Measurements from ENCODE around the gene CA6. TPM values are rescaled to one million over a fixed set of nuclear protein-coding genes. Genes with fewer than 3 reads are reported as not detected.
"Not testable (repeated sequence)": the region's sequence is repeated elsewhere in the genome, so short reads cannot be mapped to it uniquely, and the experiment has no call there.

The CA6 gene
- total RNA-seq, 1 donor from 2014 or later = not detected

DNA sequence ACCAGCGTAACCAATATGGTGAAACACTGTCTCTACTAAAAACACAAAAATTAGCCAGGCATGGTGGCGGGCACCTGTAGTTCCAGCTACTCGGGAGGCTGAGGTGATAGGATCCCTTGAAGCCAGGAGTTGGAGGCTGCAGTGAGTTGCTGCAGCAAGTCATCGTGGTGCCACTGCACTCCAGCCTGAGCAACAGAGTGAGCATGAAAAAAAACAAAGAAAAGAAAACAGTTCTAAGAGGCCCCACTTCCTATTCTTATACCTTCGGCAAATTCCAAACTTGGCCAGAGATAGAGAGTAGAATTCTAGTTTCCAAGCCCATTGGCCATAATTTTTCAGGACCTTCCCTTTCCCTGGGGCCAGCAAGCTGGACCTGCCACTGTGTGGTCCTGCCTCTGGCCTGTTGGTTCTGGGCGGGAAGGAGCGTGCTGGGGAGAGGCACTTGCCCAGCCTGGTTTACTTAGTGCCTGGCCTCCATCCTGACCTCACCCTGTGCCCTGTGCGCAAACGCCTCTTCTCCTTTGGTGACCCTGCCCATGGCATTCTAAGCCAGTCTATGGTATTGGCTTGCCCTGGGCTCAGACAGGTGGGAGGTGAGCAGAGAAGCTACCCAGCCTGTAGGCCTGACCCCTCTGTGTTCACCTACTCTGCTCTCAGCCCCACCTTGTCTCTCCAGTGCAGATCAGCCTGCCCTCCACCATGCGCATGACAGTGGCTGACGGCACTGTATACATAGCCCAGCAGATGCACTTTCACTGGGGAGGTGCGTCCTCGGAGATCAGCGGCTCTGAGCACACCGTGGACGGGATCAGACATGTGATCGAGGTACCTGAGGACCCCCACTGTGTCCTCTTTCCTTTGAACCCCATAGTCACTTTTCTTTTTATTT lies 11.0 kb downstream of the CA6 start:
- Mint-ChIP-seq H3K27me3 (no peaks in the 10 kb centered on the region), H3K27ac (no peak overlapping the region), H3K4me3 (ENCODE audit: low read depth) (no peak overlapping the region), H3K9me3 (ENCODE audit: low read depth) (peaks cover 5% of the 10 kb centered on the region), H3K36me3 (ENCODE audit: insufficient read depth) (no peaks in the 10 kb centered on the region), H3K4me1 (ENCODE audit: low read depth) (peaks cover 4% of the 10 kb centered on the region)
- DNase-seq (ENCODE audit: low spot score, unreplicated experiment) = no peak
- TF ChIP-seq, protein P1, sequence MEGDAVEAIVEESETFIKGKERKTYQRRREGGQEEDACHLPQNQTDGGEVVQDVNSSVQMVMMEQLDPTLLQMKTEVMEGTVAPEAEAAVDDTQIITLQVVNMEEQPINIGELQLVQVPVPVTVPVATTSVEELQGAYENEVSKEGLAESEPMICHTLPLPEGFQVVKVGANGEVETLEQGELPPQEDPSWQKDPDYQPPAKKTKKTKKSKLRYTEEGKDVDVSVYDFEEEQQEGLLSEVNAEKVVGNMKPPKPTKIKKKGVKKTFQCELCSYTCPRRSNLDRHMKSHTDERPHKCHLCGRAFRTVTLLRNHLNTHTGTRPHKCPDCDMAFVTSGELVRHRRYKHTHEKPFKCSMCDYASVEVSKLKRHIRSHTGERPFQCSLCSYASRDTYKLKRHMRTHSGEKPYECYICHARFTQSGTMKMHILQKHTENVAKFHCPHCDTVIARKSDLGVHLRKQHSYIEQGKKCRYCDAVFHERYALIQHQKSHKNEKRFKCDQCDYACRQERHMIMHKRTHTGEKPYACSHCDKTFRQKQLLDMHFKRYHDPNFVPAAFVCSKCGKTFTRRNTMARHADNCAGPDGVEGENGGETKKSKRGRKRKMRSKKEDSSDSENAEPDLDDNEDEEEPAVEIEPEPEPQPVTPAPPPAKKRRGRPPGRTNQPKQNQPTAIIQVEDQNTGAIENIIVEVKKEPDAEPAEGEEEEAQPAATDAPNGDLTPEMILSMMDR (IDR thresholded peaks at IDR 0.05; ENCODE audit: unreplicated experiment) = no peak

GRCh38 chr1:8962812-8963530 lies 17.3 kb downstream of the CA6 start:
- Mint-ChIP-seq H3K4me1 (ENCODE audit: low read depth) (peaks cover 12% of the 10 kb centered on the region), H3K36me3 (ENCODE audit: insufficient read depth) (no peaks in the 10 kb centered on the region), H3K9me3 (ENCODE audit: low read depth) (peaks cover 5% of the 10 kb centered on the region), H3K27ac (no peak overlapping the region), H3K4me3 (ENCODE audit: low read depth) (no peak overlapping the region), H3K27me3 (peaks cover 10% of the 10 kb centered on the region)
- TF ChIP-seq, protein P1 (IDR thresholded peaks at IDR 0.05; ENCODE audit: unreplicated experiment) = peak; percentile 50
- DNase-seq (ENCODE audit: low spot score, unreplicated experiment) = peak; percentile 18

- Mint-ChIP-seq H3K4me1 (ENCODE audit: low read depth) (peaks cover 12% of the 10 kb centered on the region), H3K9me3 (ENCODE audit: low read depth) (peaks cover 5% of the 10 kb centered on the region), H3K27ac (no peak overlapping the region), H3K4me3 (ENCODE audit: low read depth) (no peak overlapping the region), H3K36me3 (ENCODE audit: insufficient read depth) (no peaks in the 10 kb centered on the region), H3K27me3 (peaks cover 10% of the 10 kb centered on the region)
- TF ChIP-seq, protein P1 (IDR thresholded peaks at IDR 0.05; ENCODE audit: unreplicated experiment) = no peak
- no peak for DNase-seq (ENCODE audit: low spot score, unreplicated experiment)
Measured at GRCh38 chr1:8963963-8964362, 18.3 kb downstream of the CA6 start.

GRCh38 chr1:8965121-8965820 lies 19.6 kb downstream of the CA6 start:
- Mint-ChIP-seq H3K4me1 (ENCODE audit: low read depth) (peaks cover 12% of the 10 kb centered on the region), H3K9me3 (ENCODE audit: low read depth) (peaks cover 2% of the 10 kb centered on the region), H3K36me3 (ENCODE audit: insufficient read depth) (no peaks in the 10 kb centered on the region), H3K27me3 (peaks cover 10% of the 10 kb centered on the region), H3K4me3 (ENCODE audit: low read depth) (no peak overlapping the region), H3K27ac (no peak overlapping the region)
- DNase-seq (ENCODE audit: low spot score, unreplicated experiment) = no peak
- TF ChIP-seq, protein P1 (IDR thresholded peaks at IDR 0.05; ENCODE audit: unreplicated experiment) = no peak

GRCh38 chr1:8966606-8967005 lies 20.9 kb downstream of the CA6 start:
- H3K27ac Mint-ChIP-seq = no peak overlapping the region
- H3K9me3 Mint-ChIP-seq (ENCODE audit: low read depth) = no peaks in the 10 kb centered on the region

GRCh38 chr1:8968902-8969301 lies 23.2 kb downstream of the CA6 start:
- not testable (repeated sequence) for H3K27me3 Mint-ChIP-seq; H3K27ac Mint-ChIP-seq; H3K4me3 Mint-ChIP-seq (ENCODE audit: low read depth); H3K9me3 Mint-ChIP-seq (ENCODE audit: low read depth); DNase-seq (ENCODE audit: low spot score, unreplicated experiment); H3K36me3 Mint-ChIP-seq (ENCODE audit: insufficient read depth)
- H3K4me1 Mint-ChIP-seq (ENCODE audit: low read depth) = peaks cover 11% of the 10 kb centered on the region

More at GRCh38 chr1:8966606-8967005, 20.9 kb downstream of the CA6 start:
- no peak for DNase-seq (ENCODE audit: low spot score, unreplicated experiment)
- Mint-ChIP-seq H3K4me3 (ENCODE audit: low read depth) (no peak overlapping the region), H3K27me3 (peaks cover 10% of the 10 kb centered on the region), H3K4me1 (ENCODE audit: low read depth) (peaks cover 12% of the 10 kb centered on the region), H3K36me3 (ENCODE audit: insufficient read depth) (no peaks in the 10 kb centered on the region)
- TF ChIP-seq, protein P1 (IDR thresholded peaks at IDR 0.05; ENCODE audit: unreplicated experiment) = no peak

Measured in progenitor cell of endocrine pancreas (in vitro differentiated cells).